GM23248 (cell line): ENCODE results near the gene TGIF1.

Experiments used
- EZH2 ChIP-seq: fragments of 200-600 bp; sonication (generic); IDR thresholded peaks from 2 replicates; pipeline ENCODE4 v1.6.1; 2018; ENCODE audit warnings: antibody characterized with exemption, mild to moderate bottlenecking; ENCODE audit not compliant: insufficient read depth, poor library complexity, severe bottlenecking
- EZH2phosphoT487 ChIP-seq: fragments of 200-600 bp; sonication (generic); IDR thresholded peaks from 2 replicates; pipeline ENCODE4 v1.6.1; 2018; ENCODE audit warnings: antibody characterized with exemption, moderate library complexity, mild to moderate bottlenecking, low read depth; ENCODE audit not compliant: insufficient read depth

GRCh38 chr18:3499501-3499900 lies 49.5 kb downstream of the TGIF1 start:
- no peak for TF ChIP-seq EZH2
- no peak for TF ChIP-seq EZH2phosphoT487
